K562 (cell line): Measurements from ENCODE around the gene SLC5A10. TPM values are rescaled to one million over a fixed set of nuclear protein-coding genes. Genes with fewer than 3 reads are reported as not detected.

Source experiments
- ATAC-seq: fragments of 200-7000 bp; cut with Tn5 transposase; 3 replicates; pipeline ENCODE4 v1.9.1; 2020; ENCODE audit warnings: moderate library complexity
- BruUV-seq: library from RNA; stranded (reverse); fragments of 400-500 nt; replicated peaks from 2 replicates; lab custom pipeline; 2021; lab: Mats Ljungman, UMichigan
- CTCF ChIA-PET: fragments of 300-600 bp; formaldehyde crosslinking; extraction: SDS; loops from one replicate; lab custom pipeline; 2021; ENCODE audit warnings: low intra/inter-chr PET ratio; lab: Yijun Ruan, JAX
- POLR2A ChIA-PET: fragments of 300-600, 350-650 bp; sonication (Branson Sonifier 250); formaldehyde crosslinking; extraction: SDS; loops from one replicate; lab custom pipeline; 2021; ENCODE audit warnings: antibody characterized with exemption, inconsistent platforms; lab: Yijun Ruan, JAX
- DNase-seq, 4 experiments: peaks; one replicate each; pipeline versions ENCODE4 v3.0.0 to v3.0.0-alpha.2; 2011 to 2018; ENCODE audit warnings: low spot score in 3 of 4, mixed read lengths in 3 of 4; ENCODE audit errors: extremely low read depth in 1 of 4
- FAIRE-seq: peaks from 2 replicates; lab custom pipeline; 2011; peaks lifted over from hg19 to GRCh38; lab: Jason Lieb, UNC
- H2AFZ ChIP-seq: 2 replicates; pipeline ENCODE4 v1.6.0; 2011; ENCODE audit warnings: low read depth, low read length, control low read depth, inconsistent platforms
- H3K27ac ChIP-seq: fragments of 200-600 bp; 3 replicates; pipeline ENCODE4 v1.8.0; 2011; ENCODE audit warnings: low read depth, mild to moderate bottlenecking, control low read depth, inconsistent platforms, low read length, moderate library complexity, mixed read lengths; ENCODE audit errors: extremely low read depth
- H3K27me3 ChIP-seq, 2 experiments: fragments of 300-600 bp in 1 of 2; 2 replicates in 1 of 2; 3 replicates in 1 of 2; pipeline versions ENCODE4 v1.6.0 to v1.8.0; 2011; ENCODE audit warnings: inconsistent platforms in 2 of 2, low read length in 2 of 2, mild to moderate bottlenecking in 1 of 2, mixed read lengths in 1 of 2, moderate library complexity in 1 of 2; ENCODE audit not compliant: control insufficient read depth in 2 of 2, insufficient read depth in 2 of 2
- H3K36me3 ChIP-seq: fragments of 300-600 bp; 3 replicates; pipeline ENCODE4 v1.8.0; 2011; ENCODE audit warnings: mild to moderate bottlenecking, low read length, inconsistent platforms; ENCODE audit not compliant: control insufficient read depth, insufficient read depth
- H3K4me1 ChIP-seq, 2 experiments: fragments of 200-600 bp in 1 of 2; replicated peaks in 1 of 2; 2 replicates in 1 of 2; 3 replicates in 1 of 2; pipeline versions ENCODE4 v1.5.1 to v1.8.0; 2011; ENCODE audit warnings: inconsistent platforms in 2 of 2, low read length in 2 of 2, mild to moderate bottlenecking in 1 of 2, mixed read lengths in 1 of 2, moderate library complexity in 1 of 2; ENCODE audit not compliant: control insufficient read depth in 2 of 2, insufficient read depth in 2 of 2
- H3K4me2 ChIP-seq: 2 replicates; pipeline ENCODE4 v1.6.1; 2011; ENCODE audit warnings: low read length, control low read depth, inconsistent platforms, mixed read lengths; ENCODE audit not compliant: insufficient read depth
- H3K4me3 ChIP-seq: fragments of 200-600 bp; sonication (generic), shearing (Covaris generic); 2 replicates; pipeline ENCODE4 v1.5.1; 2016; ENCODE audit warnings: control low read depth, inconsistent platforms
- H3K79me2 ChIP-seq: fragments of 200-600 bp; 3 replicates; pipeline ENCODE4 v1.8.0; 2011; ENCODE audit warnings: low read length, inconsistent platforms; ENCODE audit not compliant: control insufficient read depth, insufficient read depth
- H3K9ac ChIP-seq, 2 experiments: 2 replicates each; pipeline versions ENCODE4 v1.6.0 to v1.6.1; 2011; ENCODE audit warnings: low read depth in 2 of 2, low read length in 2 of 2, control low read depth in 1 of 2, inconsistent platforms in 1 of 2, mild to moderate bottlenecking in 1 of 2, mixed read lengths in 1 of 2; ENCODE audit not compliant: insufficient read depth in 1 of 2
- H3K9me1 ChIP-seq: one replicate; pipeline ENCODE4 v1.6.0; 2011; ENCODE audit warnings: inconsistent platforms, mild to moderate bottlenecking, low read length, moderate library complexity; ENCODE audit not compliant: control insufficient read depth, insufficient read depth
- H3K9me3 ChIP-seq: replicated peaks from 2 replicates; pipeline ENCODE4 v1.5.1; 2011; ENCODE audit warnings: low read depth, low read length, inconsistent platforms; ENCODE audit not compliant: control insufficient read depth, insufficient read depth
- H4K20me1 ChIP-seq: replicated peaks from 2 replicates; pipeline ENCODE4 v1.6.1; 2011; ENCODE audit warnings: low read length, inconsistent platforms, mixed read lengths; ENCODE audit not compliant: control insufficient read depth, insufficient read depth
- CHCHD3 ChIP-seq: fragments of 250-450 bp; sonication (Bioruptor Pico); IDR thresholded peaks from 2 replicates; pipeline ENCODE4 v2.1.2; 2022; ENCODE audit warnings: mild to moderate bottlenecking
- FOSL1 ChIP-seq: fragments of 200-800 bp; sonication (Bioruptor generic); conservative IDR thresholded peaks from 2 replicates; pipeline ENCODE4 v1.6.1; 2016; ENCODE audit warnings: missing genetic modification characterization, missing compliant biosample characterization
- HLTF ChIP-seq: fragments of 450-650 bp; IDR thresholded peaks from 2 replicates; pipeline ENCODE4 v1.6.1; 2016
- HNRNPH1 ChIP-seq: fragments of 200-400 bp; formaldehyde crosslinking; optimal IDR thresholded peaks from 2 replicates; pipeline ENCODE3; 2017; ENCODE audit warnings: low read depth, mild to moderate bottlenecking, low read length, moderate library complexity
- JUND ChIP-seq, 2 experiments: IDR thresholded peaks; 2 replicates in 1 of 2; 3 replicates in 1 of 2; pipeline ENCODE4 v1.6.1; 2011; ENCODE audit warnings: borderline replicate concordance in 2 of 2, low read depth in 2 of 2, low read length in 2 of 2, improper control_type of control experiment in 1 of 2, missing biosample characterization in 1 of 2, missing genetic modification characterization in 1 of 2, missing genetic modification reagents in 1 of 2
- POLR2H ChIP-seq: IDR thresholded peaks from 2 replicates; pipeline ENCODE4 v1.6.1; 2016; ENCODE audit warnings: missing genetic modification characterization, low read depth, mild to moderate bottlenecking, control low read depth, missing compliant biosample characterization, moderate library complexity
- SAFB ChIP-seq: fragments of 200-400 bp; formaldehyde crosslinking; IDR thresholded peaks from 2 replicates; pipeline ENCODE4 v1.6.1; 2017; ENCODE audit warnings: low read depth, low read length, borderline replicate concordance
- SUPT5H ChIP-seq: fragments of 450-650 bp; IDR thresholded peaks from 2 replicates; pipeline ENCODE4 v1.6.1; 2016
- WGBS: fragments of 100-300 bp; shearing (Covaris generic); methylation state at CpG from one replicate; pipeline ENCODE4 v1.1.6; 2016; ENCODE audit warnings: low coverage, mixed read lengths; ENCODE audit not compliant: insufficient coverage; ENCODE audit errors: missing lambda C conversion rate; 5-methylcytosine and 5-hydroxymethylcytosine counted together
- in situ Hi-C: fragments of 300-500 bp; cut with MboI; formaldehyde crosslinking; loops from 4 replicates; pipeline ENCODE4 v1.15.0; 2018; ENCODE audit warnings: inconsistent platforms, mixed read lengths
- intact Hi-C: fragments of 100-400 bp; cut with micrococcal nuclease; formaldehyde crosslinking; loops from 2 replicates; pipeline ENCODE4 v1.14.2; 2022
- polyA plus RNA-seq, 8 experiments: library from polyadenylated mRNA; depleted of rRNA in 4 of 8; stranded (reverse) in 5 of 8; unstranded in 3 of 8; fragments of >200 nt; fragmentation: Nextera tagmentation in 2 of 8; fragmentation: Illumina TruSeq in 1 of 8; extraction: Ambion mirVana in 2 of 8; extraction: Trizol in 1 of 8; gene quantifications; 2 replicates each; pipeline versions ENCODE4 v1.2.1 to v1.2.3, GENCODE V29; 2011 to 2014; ENCODE audit warnings: inconsistent platforms in 1 of 8, missing spikeins in 1 of 8
- total RNA-seq, 7 experiments: library from RNA; depleted of rRNA in 6 of 7; stranded (reverse); fragments of >200 nt in 6 of 7; fragmentation: Illumina TruSeq in 2 of 7; extraction: Trizol in 2 of 7; gene quantifications; 2 replicates each; pipeline versions ENCODE4 v1.2.1 to v1.2.3, GENCODE V29; 2011 to 2021; ENCODE audit warnings: low replicate concordance in 1 of 7
- TF ChIP-seq, protein P1 (sequence below): fragments of 250-450 bp; sonication (Bioruptor Pico); IDR thresholded peaks from 2 replicates; pipeline ENCODE4 v1.8.0; 2021; ENCODE audit warnings: mild to moderate bottlenecking, moderate library complexity
- TF ChIP-seq, protein P2 (sequence below): IDR thresholded peaks from 2 replicates; pipeline ENCODE4 v1.6.1; 2011; ENCODE audit not compliant: insufficient read length; ENCODE audit errors: extremely low read depth

The SLC5A10 gene
- total and polyA plus RNA-seq, 9 of the 15 experiments (the other 6 are each of a cell fraction or from before 2014, with no cell fraction given), result 0.03 to 0.09 (median 0.03) TPM; not detected in 5

DNA sequence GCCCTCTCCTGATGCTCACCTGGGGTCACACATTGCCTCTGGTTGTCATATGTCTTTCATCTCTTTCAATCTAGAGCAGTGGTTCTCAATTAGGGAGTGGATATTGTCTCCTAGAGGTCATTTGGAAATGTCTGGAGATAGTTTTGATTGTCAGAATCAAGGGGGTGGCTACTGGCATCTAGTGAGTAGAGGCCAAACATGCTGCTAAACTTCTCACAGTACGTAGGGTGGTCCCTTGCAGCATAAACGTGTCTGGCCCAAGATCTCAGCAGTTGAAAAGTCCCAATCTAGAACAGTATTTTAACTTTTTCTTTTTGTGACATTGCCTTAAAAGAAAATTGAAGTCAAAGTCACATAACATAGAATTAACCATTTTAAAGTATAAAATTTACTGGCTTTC lies 30.5 kb upstream of the SLC5A10 start:
- 56% methylated on average over 2 of the region's 2 CpGs for WGBS
- ATAC-seq, result no peak
- peak; percentile 23 for FAIRE-seq
- Histone ChIP-seq H3K27me3 (no peaks in the 10 kb centered on the region), H2AFZ (no peak overlapping the region), H3K4me2 (no peak overlapping the region), H3K36me3 (peaks cover 17% of the 10 kb centered on the region), H3K9me3 (no peaks in the 10 kb centered on the region), H3K27ac (0 out of 3 replicates have a peak overlapping the region, but pooled peaks have one; percentile 12), H3K9me1 (no peaks in the 10 kb centered on the region), H3K79me2 (peaks cover 9% of the 10 kb centered on the region; the same call in 2 of the 3 replicates), H3K4me3 (no peak overlapping the region), H4K20me1 (no peaks in the 10 kb centered on the region), H3K4me1 (peaks cover 15 to 31% of the 10 kb centered on the region in 2 experiments; a peak in 4 of 5 replicates), H3K9ac (no peak overlapping the region)
- intact Hi-C loops (no loop called here), in situ Hi-C loops (no loop called here)
- no TSS peak for BruUV-seq
- ChIA-PET POLR2A (no interaction called here), CTCF (no interaction called here)
- TF ChIP-seq FOSL1 (tag) (0 out of 2 replicates have a peak, but pooled peaks have one; percentile 3), SUPT5H (no peak), HLTF (no peak), POLR2H (tag) (no peak), HNRNPH1 (no peak)
- no peak for DNase-seq

DNA sequence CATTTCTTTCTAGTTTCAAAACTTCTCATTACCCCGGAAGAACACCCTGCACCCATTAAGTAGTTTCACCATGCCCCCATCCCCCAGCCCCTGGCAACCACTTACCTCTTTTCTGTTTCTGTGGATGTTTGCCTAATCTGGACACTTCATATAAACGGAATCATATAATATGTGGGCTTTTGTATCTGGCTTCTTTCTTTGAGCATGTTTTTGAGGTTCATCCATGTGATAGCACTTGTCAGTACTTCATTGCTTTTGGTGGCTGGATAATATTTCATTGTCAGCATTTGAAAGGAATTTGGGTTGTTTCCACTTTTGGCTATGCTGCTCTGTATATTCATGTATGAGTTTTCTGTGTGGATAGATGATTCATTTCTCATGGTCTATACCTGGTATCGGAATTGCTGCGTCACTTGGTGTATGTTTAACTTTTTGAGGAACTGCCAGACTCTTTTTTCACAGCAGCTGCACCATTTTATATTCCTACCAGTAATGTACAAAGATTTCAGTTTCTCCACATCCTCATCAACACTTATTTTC lies 30.0 kb upstream of the SLC5A10 start:
- ChIA-PET CTCF (no interaction called here), POLR2A (interaction anchor here (0.9 kb wide), 1 partner anchor 11 kb away, joined by 3 read pairs; no protein-coding TSS in a partner anchor)
- DNase-seq (peak in 1 of 4 experiments; percentile 27), FAIRE-seq (no peak), ATAC-seq (no peak)
- Histone ChIP-seq H3K4me2 (no peak overlapping the region), H2AFZ (no peak overlapping the region), H3K27ac (0 out of 3 replicates have a peak overlapping the region, but pooled peaks have one; percentile 12), H3K9me3 (no peaks in the 10 kb centered on the region), H3K79me2 (peaks cover 9% of the 10 kb centered on the region; the same call in 2 of the 3 replicates), H3K27me3 (no peaks in the 10 kb centered on the region), H3K9me1 (no peaks in the 10 kb centered on the region), H3K4me3 (no peak overlapping the region), H4K20me1 (no peaks in the 10 kb centered on the region), H3K4me1 (peaks cover 12 to 27% of the 10 kb centered on the region in 2 experiments; a peak in 4 of 5 replicates), H3K9ac (peak overlapping the region in 1 of 2 experiments; percentile 1; a peak in 1 of 4 replicates), H3K36me3 (peaks cover 13% of the 10 kb centered on the region)
- no TSS peak for BruUV-seq
- in situ Hi-C loops (no loop called here), intact Hi-C loops (no loop called here)
- WGBS, result 36% methylated on average over 4 of the region's 4 CpGs
- TF ChIP-seq JUND (IDR thresholded peaks at IDR 0.05; ENCODE audit: borderline replicate concordance, low read depth, low read length), result no peak; the same call in 1 of the 2 replicates
- peak; percentile 45; the same call in 1 of the 3 replicates for TF ChIP-seq JUND (tag; IDR thresholded peaks at IDR 0.05; ENCODE audit: borderline replicate concordance, low read depth, low read length)
- no peak for TF ChIP-seq CHCHD3 (CRISPR knock-in tag)
- TF ChIP-seq, protein P1, sequence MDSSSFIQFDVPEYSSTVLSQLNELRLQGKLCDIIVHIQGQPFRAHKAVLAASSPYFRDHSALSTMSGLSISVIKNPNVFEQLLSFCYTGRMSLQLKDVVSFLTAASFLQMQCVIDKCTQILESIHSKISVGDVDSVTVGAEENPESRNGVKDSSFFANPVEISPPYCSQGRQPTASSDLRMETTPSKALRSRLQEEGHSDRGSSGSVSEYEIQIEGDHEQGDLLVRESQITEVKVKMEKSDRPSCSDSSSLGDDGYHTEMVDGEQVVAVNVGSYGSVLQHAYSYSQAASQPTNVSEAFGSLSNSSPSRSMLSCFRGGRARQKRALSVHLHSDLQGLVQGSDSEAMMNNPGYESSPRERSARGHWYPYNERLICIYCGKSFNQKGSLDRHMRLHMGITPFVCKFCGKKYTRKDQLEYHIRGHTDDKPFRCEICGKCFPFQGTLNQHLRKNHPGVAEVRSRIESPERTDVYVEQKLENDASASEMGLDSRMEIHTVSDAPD (CRISPR knock-in tag), result no peak
- TF ChIP-seq SAFB, result no peak
- TF ChIP-seq, protein P2, sequence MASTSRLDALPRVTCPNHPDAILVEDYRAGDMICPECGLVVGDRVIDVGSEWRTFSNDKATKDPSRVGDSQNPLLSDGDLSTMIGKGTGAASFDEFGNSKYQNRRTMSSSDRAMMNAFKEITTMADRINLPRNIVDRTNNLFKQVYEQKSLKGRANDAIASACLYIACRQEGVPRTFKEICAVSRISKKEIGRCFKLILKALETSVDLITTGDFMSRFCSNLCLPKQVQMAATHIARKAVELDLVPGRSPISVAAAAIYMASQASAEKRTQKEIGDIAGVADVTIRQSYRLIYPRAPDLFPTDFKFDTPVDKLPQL, result no peak
- peak; percentile 38 for TF ChIP-seq FOSL1 (tag)
